NCI-H446 treated with DMSO at 0.1 percent for 48 hours (cell line): ENCODE data around the gene BMPR1A.
"Not testable (repeated sequence)": the region's sequence is repeated elsewhere in the genome, so short reads cannot be mapped to it uniquely, and the experiment has no call there.

Experiments
- DNase-seq: peaks from one replicate; lab custom pipeline; 2025; lab: John Stamatoyannopoulos, UW

Gene BMPR1A

GRCh38 chr10:86730227-86730626, 26.2 kb upstream of the BMPR1A start:
- no peak for DNase-seq

GRCh38 chr10:86732771-86733170, 23.6 kb upstream of the BMPR1A start:
- no peak for DNase-seq

- DNase-seq: no peak
Measured at GRCh38 chr10:86733260-86733671, 23.2 kb upstream of the BMPR1A start.

GRCh38 chr10:86734207-86734988, 22.0 kb upstream of the BMPR1A start:
- DNase-seq: no peak

GRCh38 chr10:86735278-86735677, 21.1 kb upstream of the BMPR1A start:
- not testable (repeated sequence) for DNase-seq

- DNase-seq: no peak
Measured at GRCh38 chr10:86742230-86742629, 14.2 kb upstream of the BMPR1A start.

- DNase-seq: no peak
Measured at GRCh38 chr10:86744067-86744725, 12.2 kb upstream of the BMPR1A start.

- DNase-seq: no peak
Measured at GRCh38 chr10:86747796-86748581, 8.4 kb upstream of the BMPR1A start.

- no peak for DNase-seq
Measured at GRCh38 chr10:86749854-86750253, 6.6 kb upstream of the BMPR1A start.

GRCh38 chr10:86751477-86751876, 4.9 kb upstream of the BMPR1A start:
- DNase-seq: no peak

GRCh38 chr10:86752311-86752710, 4.1 kb upstream of the BMPR1A start:
- no peak for DNase-seq

GRCh38 chr10:86753051-86753450, 3.4 kb upstream of the BMPR1A start:
- DNase-seq: no peak

GRCh38 chr10:86753638-86754434, 2.6 kb upstream of the BMPR1A start:
- DNase-seq: no peak

GRCh38 chr10:86755454-86755739, 1.0 kb upstream of the BMPR1A start:
- no peak for DNase-seq

- DNase-seq: peak; percentile 73
Measured at GRCh38 chr10:86755740-86756510, 494 bp upstream of the BMPR1A start.

GRCh38 chr10:86757113-86757972, 924 bp downstream of the BMPR1A start:
- peak; percentile 34 for DNase-seq

- DNase-seq: no peak
Measured at GRCh38 chr10:86758189-86759072, 2.0 kb downstream of the BMPR1A start.

GRCh38 chr10:86759073-86759672, 2.8 kb downstream of the BMPR1A start:
- no peak for DNase-seq

- no peak for DNase-seq
Measured at GRCh38 chr10:86763404-86763803, 7.0 kb downstream of the BMPR1A start.
